Nephron progenitor cell (in vitro differentiated cells): Measurements from ENCODE around the gene CYTIP.

Source experiments
- DNase-seq: peaks from one replicate; pipeline ENCODE4 v3.0.0; 2021
- H3K27ac Mint-ChIP-seq: 2 replicates; pipeline ENCODE4 v1.8.0; 2021; ENCODE audit warnings: mild to moderate bottlenecking, moderate library complexity, mixed read lengths
- H3K27me3 Mint-ChIP-seq: 2 replicates; pipeline ENCODE4 v1.8.0; 2021; ENCODE audit warnings: mild to moderate bottlenecking, low read depth, mixed read lengths; ENCODE audit not compliant: poor library complexity
- H3K36me3 Mint-ChIP-seq: 2 replicates; pipeline ENCODE4 v1.8.0; 2021; ENCODE audit warnings: low read depth, mixed read lengths
- H3K4me1 Mint-ChIP-seq: 2 replicates; pipeline ENCODE4 v1.8.0; 2021; ENCODE audit warnings: mixed read lengths
- H3K4me3 Mint-ChIP-seq: 2 replicates; pipeline ENCODE4 v1.8.0; 2021; ENCODE audit warnings: mild to moderate bottlenecking, moderate library complexity, mixed read lengths
- H3K9me3 Mint-ChIP-seq: 2 replicates; pipeline ENCODE4 v1.8.0; 2021; ENCODE audit warnings: mild to moderate bottlenecking, moderate library complexity, mixed read lengths
- CTCF ChIP-seq: fragments of 200-600 bp; sonication (generic); IDR thresholded peaks from 2 replicates; pipeline ENCODE4 v1.5.0; 2021; ENCODE audit warnings: antibody characterized with exemption

CYTIP gene

GRCh38 chr2:157486596-157487270, 42.8 kb upstream of the CYTIP start:
- Mint-ChIP-seq H3K27me3 (no peaks in the 10 kb centered on the region), H3K4me1 (peaks cover 28% of the 10 kb centered on the region), H3K36me3 (no peaks in the 10 kb centered on the region), H3K9me3 (no peaks in the 10 kb centered on the region), H3K4me3 (no peak overlapping the region), H3K27ac (no peak overlapping the region)
- DNase-seq: no peak
- no peak for TF ChIP-seq CTCF

- Mint-ChIP-seq H3K4me1 (no peaks in the 10 kb centered on the region), H3K27me3 (peaks cover 3% of the 10 kb centered on the region), H3K4me3 (no peak overlapping the region)
Measured at GRCh38 chr2:157480182-157480961, 36.5 kb upstream of the CYTIP start.

GRCh38 chr2:157479081-157480027, 35.5 kb upstream of the CYTIP start:
- Mint-ChIP-seq H3K27me3 (peaks cover 3% of the 10 kb centered on the region), H3K9me3 (peaks cover 3% of the 10 kb centered on the region), H3K4me3 (no peak overlapping the region), H3K27ac (no peak overlapping the region), H3K4me1 (no peaks in the 10 kb centered on the region), H3K36me3 (no peaks in the 10 kb centered on the region)
- DNase-seq: no peak
- TF ChIP-seq CTCF: no peak

More at GRCh38 chr2:157480182-157480961, 36.5 kb upstream of the CYTIP start:
- TF ChIP-seq CTCF: no peak
- Mint-ChIP-seq H3K36me3 (no peaks in the 10 kb centered on the region), H3K9me3 (peaks cover 3% of the 10 kb centered on the region), H3K27ac (no peak overlapping the region)
- no peak for DNase-seq

DNA sequence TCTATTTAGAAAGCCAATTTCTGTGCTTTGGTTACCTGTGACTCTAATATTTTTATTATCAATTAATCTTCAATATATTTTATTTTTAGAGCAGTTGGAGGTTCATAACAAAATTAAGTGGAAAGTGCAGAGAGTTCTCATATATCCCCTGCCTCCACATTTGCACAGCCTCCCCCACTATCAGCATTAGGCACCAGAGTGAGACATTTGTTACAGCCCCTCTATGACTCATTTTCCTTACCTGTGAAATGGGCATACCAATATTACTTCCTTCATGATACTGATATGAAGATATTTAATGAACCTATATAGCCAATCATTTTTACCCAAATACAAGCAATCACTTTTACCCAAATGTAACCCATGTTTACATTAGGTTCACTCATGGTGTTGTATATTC, 34.0 kb upstream of the CYTIP start:
- no peak for TF ChIP-seq CTCF
- H3K27ac Mint-ChIP-seq: no peak overlapping the region
- no peaks in the 10 kb centered on the region for H3K36me3 Mint-ChIP-seq
- DNase-seq: no peak
- H3K4me1 Mint-ChIP-seq: no peaks in the 10 kb centered on the region
- H3K27me3 Mint-ChIP-seq: peaks cover 3% of the 10 kb centered on the region
- H3K4me3 Mint-ChIP-seq: no peak overlapping the region
- H3K9me3 Mint-ChIP-seq: peaks cover 3% of the 10 kb centered on the region

DNA sequence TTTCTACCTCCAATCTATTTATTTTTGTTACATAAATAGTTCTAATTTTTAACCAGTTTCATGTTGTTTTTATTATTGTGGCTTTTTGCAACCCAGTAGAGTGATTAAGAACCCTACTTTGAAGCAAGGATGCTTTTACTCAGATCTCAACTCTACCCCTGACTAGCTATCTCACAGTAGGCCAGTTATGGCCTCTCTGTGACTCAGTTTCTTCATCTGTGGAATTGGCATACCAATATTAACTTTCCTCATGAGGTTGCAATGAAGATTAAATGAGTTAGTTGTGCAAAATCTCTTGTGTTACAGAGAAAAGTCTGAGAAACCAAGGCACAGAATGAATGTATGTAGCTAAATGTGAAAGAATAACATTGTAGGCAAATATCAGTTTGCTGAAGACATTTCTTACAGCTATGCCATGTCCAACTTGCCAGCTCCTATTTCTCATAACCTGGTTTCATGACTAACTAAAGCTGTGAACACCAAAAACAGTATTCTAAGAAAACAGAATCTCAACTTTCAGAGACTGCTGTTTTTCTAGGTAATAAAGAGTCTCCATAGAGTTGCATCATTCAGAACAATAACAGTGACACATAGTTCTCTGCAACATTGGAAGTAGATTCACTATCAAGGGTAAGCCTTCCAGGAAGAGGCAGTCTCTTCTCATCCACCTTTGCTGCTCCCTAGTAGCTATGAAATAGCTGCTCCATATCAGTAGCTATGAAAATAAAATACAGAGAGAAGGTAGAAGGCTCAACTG, 33.2 kb upstream of the CYTIP start:
- TF ChIP-seq CTCF: no peak
- no peaks in the 10 kb centered on the region for H3K4me1 Mint-ChIP-seq
- no peaks in the 10 kb centered on the region for H3K36me3 Mint-ChIP-seq
- H3K27me3 Mint-ChIP-seq: peaks cover 3% of the 10 kb centered on the region
- peaks cover 3% of the 10 kb centered on the region for H3K9me3 Mint-ChIP-seq
- no peak overlapping the region for H3K27ac Mint-ChIP-seq
- no peak for DNase-seq
- H3K4me3 Mint-ChIP-seq: no peak overlapping the region
